HG03060 (cell line): ENCODE measurements around the gene PXDN.
"Not testable (repeated sequence)": the region's sequence is repeated elsewhere in the genome, so short reads cannot be mapped to it uniquely, and the experiment has no call there.

Experiments used
- ATAC-seq: cut with Tn5 transposase; IDR thresholded peaks from one replicate; pipeline ENCODE4 v1.9.1; 2021; ENCODE audit warnings: low read depth, moderate number of reproducible peaks; ENCODE audit not compliant: unreplicated experiment

PXDN gene

GRCh38 chr2:1727101-1727771, 17.1 kb downstream of the PXDN start:
- no peak for ATAC-seq

- ATAC-seq = no peak
Measured at GRCh38 chr2:1726558-1726957, 17.8 kb downstream of the PXDN start.

DNA sequence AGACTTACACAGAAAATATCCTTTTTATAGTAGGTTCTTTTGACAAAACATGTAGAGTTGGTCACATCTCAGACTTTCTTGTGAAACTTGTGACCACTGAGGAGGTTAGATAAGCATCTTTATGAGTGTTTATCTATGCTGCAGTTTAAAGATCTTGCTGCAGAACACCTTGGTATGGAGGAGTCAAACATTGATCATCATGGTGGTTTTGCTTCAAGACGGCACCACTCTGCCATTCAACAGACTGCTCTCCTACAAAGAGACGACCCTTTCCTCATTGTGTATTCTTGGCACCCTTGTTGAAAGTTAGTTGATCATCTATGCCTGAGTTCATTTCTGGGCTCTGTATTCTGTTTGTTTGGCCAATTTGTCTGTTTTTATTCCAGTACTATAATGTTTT, 20.0 kb downstream of the PXDN start:
- not testable (repeated sequence) for ATAC-seq

GRCh38 chr2:1723397-1724042, 20.8 kb downstream of the PXDN start:
- no peak for ATAC-seq

DNA sequence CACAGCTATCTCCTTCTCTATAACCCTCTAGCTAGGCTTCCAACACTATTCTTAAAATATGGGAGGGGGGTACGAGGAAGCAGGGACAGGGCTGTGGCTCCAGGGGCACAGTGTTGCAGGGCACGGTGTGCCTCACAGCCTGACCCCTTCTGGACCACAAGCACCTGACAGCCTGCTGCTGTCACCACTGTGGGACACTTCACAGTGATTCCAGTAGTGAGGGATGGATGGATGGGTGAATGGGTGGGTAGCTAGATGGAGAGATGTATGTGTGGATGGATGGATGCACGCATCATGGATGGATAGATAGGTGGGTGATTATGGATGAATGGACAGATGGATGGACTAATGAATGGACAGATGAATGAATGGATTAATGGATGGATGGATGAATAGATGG, 21.6 kb downstream of the PXDN start:
- ATAC-seq = no peak

GRCh38 chr2:1721706-1722646, 22.3 kb downstream of the PXDN start:
- no peak for ATAC-seq

DNA sequence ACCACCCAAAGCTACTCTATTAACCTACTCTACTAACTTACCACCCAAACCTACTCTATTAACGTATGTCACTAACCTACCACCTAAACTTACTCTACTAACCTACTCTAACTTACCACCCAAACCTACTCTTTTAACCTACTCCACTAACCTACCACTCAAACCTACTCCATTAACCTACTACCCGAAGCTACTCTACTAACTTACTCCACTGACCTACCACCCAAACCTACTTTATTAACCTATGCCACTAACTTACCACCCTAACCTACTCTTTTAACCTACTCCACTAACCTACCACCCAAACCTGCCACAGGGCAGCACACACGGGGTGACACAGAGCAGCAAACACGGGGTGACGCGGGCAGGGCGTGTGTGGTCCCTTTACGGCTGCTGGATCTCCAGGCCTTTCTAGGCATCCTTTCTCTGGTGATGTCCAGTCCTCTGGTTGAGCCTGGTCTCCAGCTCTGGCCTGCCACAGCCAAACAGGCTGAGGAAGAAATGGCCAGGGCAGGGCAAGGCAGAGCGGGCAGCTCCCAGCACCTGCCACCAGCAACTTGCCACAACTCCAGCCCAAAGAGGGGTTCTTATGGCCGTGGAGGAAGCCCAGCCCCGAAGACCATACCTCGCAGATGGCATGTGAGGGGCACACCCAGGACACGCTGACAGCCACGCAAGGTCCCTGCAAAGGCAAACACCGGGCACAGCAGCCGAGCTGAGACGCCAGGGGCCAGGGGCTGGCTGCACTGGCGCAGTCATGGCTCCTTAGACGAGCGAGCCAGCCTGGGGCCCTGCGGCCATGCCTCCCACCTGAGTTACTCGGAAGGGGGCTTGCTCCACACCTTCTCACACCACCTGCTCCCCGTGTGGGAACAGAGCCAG, 25.7 kb downstream of the PXDN start:
- ATAC-seq = no peak

DNA sequence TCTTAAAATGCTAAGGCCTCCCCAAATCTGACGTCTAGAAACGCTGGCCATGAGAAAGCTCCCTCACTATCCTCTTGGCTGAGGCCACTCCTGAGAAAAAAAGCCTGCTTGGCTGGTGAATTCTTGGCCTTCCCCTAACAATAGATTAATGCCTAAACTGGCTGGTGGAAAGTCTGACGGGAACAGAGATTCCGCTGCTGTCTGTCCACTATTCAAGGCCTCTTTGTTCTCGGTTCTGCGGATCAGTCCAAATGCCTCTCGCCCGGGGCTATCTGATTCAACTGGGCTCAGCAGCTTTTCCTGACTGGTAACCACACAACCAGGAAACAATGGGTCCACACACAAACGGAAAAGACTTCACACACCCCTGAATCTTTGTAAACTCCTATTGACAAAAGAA, 27.2 kb downstream of the PXDN start:
- ATAC-seq = no peak

DNA sequence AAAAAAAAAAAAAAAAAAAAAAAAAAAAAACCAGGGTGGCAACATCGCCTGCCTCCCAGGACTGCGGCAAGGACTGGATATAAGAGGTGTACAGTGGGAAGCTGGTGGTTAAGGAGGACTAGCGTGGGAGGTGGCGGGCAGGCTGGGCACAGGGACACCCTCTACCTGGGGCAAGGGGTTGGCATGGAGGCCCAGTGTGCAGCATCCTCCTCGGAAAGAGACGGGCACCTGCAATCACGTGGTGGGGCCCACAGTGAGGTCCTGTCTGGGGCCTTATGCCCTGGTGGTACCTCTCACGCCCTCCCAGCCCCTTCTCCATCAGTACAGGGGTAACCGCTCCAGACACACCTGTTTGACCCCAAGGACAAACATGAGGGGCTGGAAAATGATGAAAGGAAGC, 27.9 kb downstream of the PXDN start:
- ATAC-seq = no peak

DNA sequence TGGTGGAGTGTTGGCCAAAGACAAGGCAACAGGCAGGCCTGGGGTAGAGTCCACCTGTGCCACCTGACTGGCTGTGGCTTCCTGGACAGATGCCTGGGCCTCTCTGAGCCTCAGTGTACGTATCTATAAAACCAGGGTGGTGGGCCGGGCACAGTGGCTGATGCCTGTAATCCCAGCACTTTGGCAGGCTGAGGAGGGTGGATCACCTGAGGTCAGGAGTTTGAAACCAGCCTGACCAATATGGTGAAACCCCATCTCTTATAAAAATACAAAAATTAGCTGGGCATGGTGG, 28.4 kb downstream of the PXDN start:
- not testable (repeated sequence) for ATAC-seq

- no peak for ATAC-seq
Measured at GRCh38 chr2:1715184-1716013, 28.9 kb downstream of the PXDN start.

GRCh38 chr2:1714291-1715064, 29.8 kb downstream of the PXDN start:
- ATAC-seq = no peak

DNA sequence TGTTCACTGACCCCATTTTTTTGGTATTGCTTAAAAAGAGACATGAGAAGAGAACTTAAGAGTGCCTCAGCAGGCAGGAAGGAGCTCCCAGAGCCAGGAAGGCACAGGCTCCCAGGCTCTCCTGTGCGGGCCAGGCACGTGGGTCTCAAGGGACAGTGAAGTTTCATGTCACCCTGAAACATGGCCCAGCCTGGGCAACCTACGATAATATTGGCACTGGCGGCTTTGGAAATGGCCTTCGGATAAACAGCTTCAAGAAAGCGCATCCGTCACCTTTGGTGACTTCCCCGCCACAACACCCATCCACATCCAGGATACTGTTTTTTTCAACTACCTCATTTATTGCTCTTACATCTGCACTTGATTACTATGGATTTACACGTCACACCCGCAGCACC, 30.5 kb downstream of the PXDN start:
- no peak for ATAC-seq

DNA sequence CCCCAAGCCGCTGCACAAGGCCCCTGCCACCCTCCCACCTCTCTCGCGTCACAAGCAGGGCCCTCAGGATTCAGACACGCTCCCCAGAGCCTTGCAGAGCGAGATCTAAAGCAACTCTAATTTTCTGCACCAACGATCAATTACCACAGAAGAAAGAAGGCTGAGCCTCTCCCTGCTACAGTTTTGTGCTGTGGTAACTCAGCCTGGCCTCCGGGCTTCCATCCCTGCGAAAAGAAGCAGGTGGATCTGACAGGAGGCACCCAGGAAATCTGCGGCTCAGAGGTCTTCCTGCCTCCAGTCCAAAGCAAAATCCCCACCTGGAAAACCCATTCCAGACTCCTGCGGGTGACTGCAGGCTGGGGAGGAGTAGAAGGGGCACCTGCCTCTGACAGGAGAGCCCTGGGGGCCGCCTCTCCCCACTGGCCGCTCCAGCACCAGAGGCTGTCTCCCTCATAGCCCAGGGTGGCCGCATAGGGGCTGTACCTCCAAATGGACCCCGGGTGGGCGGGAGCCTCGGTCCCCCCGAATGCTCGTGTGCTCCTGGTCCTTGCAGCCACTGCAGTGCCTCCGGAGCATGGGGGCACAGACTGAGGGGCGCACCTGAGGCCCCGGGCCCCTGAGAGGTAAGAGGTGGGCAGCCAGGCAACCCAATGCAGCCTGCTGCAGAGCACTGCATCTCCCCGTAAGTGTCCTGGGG, 31.0 kb downstream of the PXDN start:
- ATAC-seq = no peak

- no peak for ATAC-seq
Measured at GRCh38 chr2:1709946-1710560, 34.3 kb downstream of the PXDN start.

- no peak for ATAC-seq
Measured at GRCh38 chr2:1709335-1709605, 35.0 kb downstream of the PXDN start.

- no peak for ATAC-seq
Measured at GRCh38 chr2:1708476-1709334, 35.6 kb downstream of the PXDN start.
